LNCaP clone FGC (cell line): ENCODE results near the gene DMC1.

Source experiments
- DNase-seq: peaks from one replicate; pipeline ENCODE4 v3.0.0-alpha.2; 2011; ENCODE audit warnings: low read depth
- H3K4me3 ChIP-seq: 2 replicates; pipeline ENCODE4 v1.5.1; 2011; ENCODE audit warnings: mild to moderate bottlenecking, low read depth, low read length, control low read depth
- CTCF ChIP-seq: IDR thresholded peaks from 2 replicates; pipeline ENCODE4 v1.5.1; 2012; ENCODE audit warnings: mild to moderate bottlenecking; ENCODE audit not compliant: control insufficient read depth, insufficient read depth; ENCODE audit errors: extremely low read depth

DMC1 gene

GRCh38 chr22:38469306-38469781 lies 100.6 kb downstream of the DMC1 start:
- H3K4me3 ChIP-seq = no peak overlapping the region
- TF ChIP-seq CTCF = no peak
- no peak for DNase-seq
